Activated naive CD4-positive, alpha-beta T cell treated with anti-CD3 and anti-CD28 coated beads, Interleukin-2, amount 50 U/mL, for 16 hours (primary cell): ENCODE results near the gene SS18.

Experiments
- DNase-seq: peaks from one replicate; pipeline ENCODE4 v3.0.0-alpha.2; 2020

SS18 gene

DNA sequence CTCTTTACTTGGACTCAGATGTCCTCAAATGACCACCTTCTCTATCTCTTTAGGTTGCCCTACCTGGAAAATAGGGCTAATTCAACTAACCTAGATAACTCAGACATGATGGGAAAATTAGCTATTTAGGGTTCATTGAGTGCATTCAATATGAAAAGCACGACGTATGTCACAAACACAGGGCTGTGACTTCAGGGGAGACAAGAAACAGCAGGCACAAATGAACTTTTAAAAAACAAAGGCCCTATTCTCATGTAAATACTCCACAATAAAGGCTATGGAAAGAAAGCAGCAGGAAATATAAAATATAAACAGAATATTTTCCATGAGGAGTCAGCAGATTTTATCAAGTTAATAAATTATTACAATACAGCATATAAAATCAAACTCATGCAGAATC, 97.8 kb downstream of the SS18 start:
- DNase-seq, result no peak

DNA sequence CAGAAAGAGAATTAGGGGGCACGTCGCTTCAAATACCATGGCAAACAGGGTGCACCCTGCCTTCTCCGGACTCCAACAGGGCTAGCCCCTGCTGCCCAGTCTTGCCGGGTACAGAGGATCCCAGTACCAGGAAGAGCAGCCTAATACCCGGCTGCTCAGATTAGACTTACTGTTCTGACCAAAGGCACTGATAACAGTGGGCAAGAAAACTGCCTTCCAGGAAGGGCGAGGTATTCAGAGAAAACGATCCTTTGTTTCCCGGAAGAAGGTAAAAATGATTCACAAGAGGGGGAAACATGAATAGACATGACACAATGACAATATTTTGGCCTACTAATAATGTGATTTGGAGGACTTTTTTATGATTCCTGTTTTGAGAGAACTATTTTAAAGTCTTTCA, 99.9 kb downstream of the SS18 start:
- no peak for DNase-seq

DNA sequence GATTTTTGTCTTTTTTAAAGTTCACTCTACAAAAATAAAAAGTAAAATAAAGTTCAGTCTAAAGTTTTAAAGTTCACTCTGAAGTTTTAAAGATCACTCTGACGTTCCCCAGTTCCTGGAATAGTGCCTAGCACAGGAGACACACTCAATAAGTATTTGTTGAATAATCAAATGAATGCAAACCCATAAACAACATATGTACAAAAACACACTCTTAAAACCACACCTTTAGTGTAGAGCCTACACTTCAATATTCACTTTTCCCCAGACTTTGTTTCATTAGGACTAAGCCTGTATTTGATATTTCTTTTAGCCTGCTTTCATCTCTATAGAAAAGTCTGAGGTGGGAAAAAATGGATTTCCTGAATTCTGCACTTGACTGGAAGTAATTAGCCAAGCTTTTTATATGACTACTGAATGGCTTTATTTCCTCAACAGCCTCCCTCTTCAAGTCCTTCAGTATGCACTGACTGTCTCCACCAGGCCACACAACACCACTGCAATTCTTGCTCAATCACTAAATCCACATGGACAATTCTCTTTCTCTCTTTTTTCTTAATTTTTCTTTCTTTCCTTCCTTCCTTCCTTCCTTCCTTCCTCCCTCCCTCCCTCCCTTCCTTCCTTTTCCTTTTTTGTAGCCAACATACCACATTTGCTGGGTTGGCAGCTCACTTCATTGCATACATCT, 104.6 kb downstream of the SS18 start:
- no peak for DNase-seq

DNA sequence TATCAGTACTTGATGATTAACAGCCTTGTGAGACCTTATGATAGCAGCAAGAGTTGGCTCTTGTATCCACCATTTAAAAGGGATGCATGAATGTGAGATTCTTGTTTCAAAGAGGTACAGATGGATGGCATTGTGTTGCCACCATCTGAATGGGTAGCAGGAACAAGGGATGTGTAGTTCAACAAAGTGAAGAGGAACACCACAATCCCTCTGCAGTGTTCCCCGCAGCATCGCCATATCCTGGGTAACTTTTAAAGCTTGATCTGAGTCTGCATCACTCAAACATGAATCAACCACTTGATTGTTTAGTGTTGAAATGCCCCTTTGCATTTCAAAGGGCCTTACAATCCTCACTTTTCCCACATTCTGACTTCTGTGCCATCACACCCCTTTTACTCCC, 106.7 kb downstream of the SS18 start:
- no peak for DNase-seq

DNA sequence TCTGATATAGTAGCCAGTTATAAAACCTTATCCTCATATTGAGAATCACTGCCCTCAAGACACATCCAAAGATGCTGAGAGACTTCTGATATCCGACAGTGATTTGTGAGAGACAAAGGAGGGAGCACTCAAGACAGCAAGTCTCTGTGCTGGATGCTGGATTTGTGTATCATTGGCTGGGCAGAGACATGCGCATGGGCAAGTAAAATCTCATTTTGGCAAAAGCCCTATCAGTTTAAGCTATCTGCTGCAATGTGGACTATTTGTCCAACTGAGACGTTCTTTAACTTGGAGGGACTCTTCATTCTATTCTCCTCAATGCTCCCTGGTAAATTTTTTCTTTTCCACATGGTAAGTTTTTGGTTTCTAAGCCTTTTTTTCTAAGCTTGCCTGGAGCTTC, 107.5 kb downstream of the SS18 start:
- DNase-seq, result no peak

DNA sequence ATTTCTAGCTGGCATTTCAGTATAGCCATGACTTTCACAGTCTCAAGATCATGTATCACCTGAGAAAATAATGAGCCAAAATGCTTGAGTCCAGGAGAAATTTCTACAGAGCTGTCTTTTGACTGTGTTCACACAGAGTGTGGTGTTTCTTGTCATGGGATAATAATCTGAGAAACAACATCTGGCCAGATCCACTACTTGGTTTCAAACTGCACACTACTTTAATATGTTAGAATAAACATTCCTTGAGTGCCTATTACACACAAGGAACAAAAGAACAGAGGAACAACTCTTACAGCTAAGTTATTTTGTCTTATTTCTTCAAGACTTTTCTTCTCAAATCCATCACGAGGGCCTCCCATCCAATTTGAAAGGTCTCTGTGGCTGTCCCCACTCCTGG, 108.3 kb downstream of the SS18 start:
- no peak for DNase-seq

DNA sequence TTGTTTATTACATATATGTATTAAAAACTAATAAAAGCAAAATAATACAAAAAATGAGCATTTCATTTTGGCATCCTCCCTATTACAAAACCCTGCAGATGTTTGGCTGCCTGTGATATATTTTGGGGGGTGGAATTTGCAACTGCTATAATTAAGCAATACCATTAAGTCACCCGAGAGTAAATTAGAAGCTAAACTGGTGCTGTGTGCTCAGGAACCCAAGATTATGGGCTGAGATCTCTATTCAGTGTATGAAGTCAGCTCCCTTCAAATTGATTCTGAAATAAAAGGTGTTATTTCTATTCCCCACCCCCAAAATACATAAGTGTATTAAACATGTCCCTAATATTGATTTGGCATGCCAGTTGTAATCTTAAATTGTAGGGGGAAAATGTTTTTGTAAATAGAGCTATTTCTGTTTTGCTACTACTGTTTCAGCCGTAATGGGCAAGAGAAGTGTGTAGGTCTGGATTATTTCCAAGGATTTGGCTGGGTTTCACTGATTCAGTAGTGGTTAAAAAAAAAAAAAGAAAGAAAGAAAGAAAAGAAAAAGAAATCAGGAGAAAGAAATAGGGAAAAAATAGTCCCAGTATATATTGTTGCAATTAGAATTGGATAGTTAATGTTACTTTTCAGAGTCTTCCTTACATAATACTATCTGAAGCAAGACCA, 110.9 kb downstream of the SS18 start:
- DNase-seq, result no peak

DNA sequence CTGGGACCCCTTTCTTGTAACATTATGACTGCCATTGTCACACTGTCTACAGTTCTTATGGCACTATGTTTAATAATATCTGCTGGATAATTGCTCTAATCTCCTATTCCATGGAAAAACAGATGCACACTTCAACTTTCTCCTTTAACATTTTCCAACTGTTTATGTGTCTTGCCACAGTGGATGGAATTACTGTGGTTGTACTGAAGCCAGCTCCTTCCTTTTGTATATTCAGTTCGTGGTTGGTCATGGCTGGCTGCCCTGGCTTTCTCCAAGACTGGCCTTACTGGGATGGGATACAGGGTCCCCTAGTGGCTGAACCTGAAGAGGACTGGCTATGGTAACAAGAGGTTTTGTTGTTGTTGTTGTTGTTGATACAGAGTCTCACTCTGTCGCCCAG, 113.9 kb downstream of the SS18 start:
- no peak for DNase-seq

DNA sequence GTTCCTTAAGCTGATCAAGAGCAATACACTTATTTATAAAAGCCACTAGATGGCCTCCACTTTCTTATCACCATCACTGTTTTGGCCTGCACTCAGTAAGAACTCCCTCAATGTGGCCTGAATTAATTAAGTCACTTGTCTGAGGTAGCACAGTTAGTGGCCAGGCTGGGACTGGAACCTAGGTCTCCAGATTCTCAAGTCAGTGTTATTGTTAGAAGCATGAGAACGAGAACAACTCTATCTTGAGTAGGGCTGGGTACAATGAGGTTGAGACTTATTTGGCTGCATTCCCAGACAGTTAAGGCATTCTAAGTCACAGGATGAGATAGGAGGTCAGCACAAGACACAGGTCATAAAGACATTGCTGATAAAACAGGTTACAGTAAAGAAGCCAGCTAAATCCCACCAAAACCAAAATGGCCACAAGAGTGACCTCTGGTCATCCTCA, 115.8 kb downstream of the SS18 start:
- no peak for DNase-seq
